OCI-LY7 (cell line): ENCODE data around the gene SLC25A10. TPM values are rescaled to one million over a fixed set of nuclear protein-coding genes. Genes with fewer than 3 reads are reported as not detected.

Experiments used
- BruUV-seq: library from RNA; stranded (reverse); fragments of 400-500 nt; replicated peaks from 2 replicates; lab custom pipeline; 2021; lab: Mats Ljungman, UMichigan
- CTCF ChIA-PET: fragments of 300-600 bp; sonication (Branson Sonifier 250); formaldehyde crosslinking; loops from one replicate; lab custom pipeline; 2022; ENCODE audit warnings: antibody characterized with exemption; ENCODE audit not compliant: unreplicated experiment; lab: Charles Lee
- POLR2A ChIA-PET: fragments of 300-600 bp; sonication (Branson Sonifier 250); formaldehyde crosslinking; loops from one replicate; lab custom pipeline; 2022; ENCODE audit warnings: antibody characterized with exemption; lab: Charles Lee
- DNase-seq: peaks from one replicate; pipeline ENCODE4 v3.0.0-alpha.2; 2015; ENCODE audit warnings: low spot score
- H2AFZ ChIP-seq: fragments of 200-600 bp; sonication (generic), shearing (Covaris generic); 2 replicates; pipeline ENCODE4 v1.6.1; 2014; ENCODE audit warnings: mild to moderate bottlenecking, antibody characterized with exemption, low read length, moderate library complexity
- H3K27ac ChIP-seq: fragments of 200-600 bp; sonication (generic); 2 replicates; pipeline ENCODE4 v1.5.1; 2014; ENCODE audit warnings: mixed run types, low read depth, mild to moderate bottlenecking, moderate library complexity, low read length, inconsistent platforms; ENCODE audit not compliant: poor library complexity, severe bottlenecking
- H3K36me3 ChIP-seq: fragments of 200-600 bp; sonication (generic); 2 replicates; pipeline ENCODE4 v1.6.1; 2014; ENCODE audit warnings: mild to moderate bottlenecking, antibody characterized with exemption, low read length, moderate library complexity, mixed read lengths; ENCODE audit not compliant: insufficient read depth
- H3K4me1 ChIP-seq: fragments of 200-600 bp; sonication (generic); 2 replicates; pipeline ENCODE4 v1.5.1; 2014; ENCODE audit warnings: mild to moderate bottlenecking, low read length; ENCODE audit not compliant: insufficient read depth, poor library complexity, severe bottlenecking
- H3K4me2 ChIP-seq: fragments of 200-600 bp; sonication (generic); 2 replicates; pipeline ENCODE4 v1.6.1; 2014; ENCODE audit warnings: mild to moderate bottlenecking, low read length
- H3K4me3 ChIP-seq: fragments of 200-600 bp; sonication (generic); 2 replicates; pipeline ENCODE4 v1.5.1; 2014; ENCODE audit warnings: mild to moderate bottlenecking, low read depth, low read length; ENCODE audit not compliant: poor library complexity, severe bottlenecking
- H3K79me2 ChIP-seq: fragments of 200-600 bp; sonication (generic); 2 replicates; pipeline ENCODE4 v1.6.1; 2016; ENCODE audit warnings: low read depth, mild to moderate bottlenecking, low read length, moderate library complexity, mixed read lengths; ENCODE audit not compliant: insufficient read depth
- H3K9me2 ChIP-seq: fragments of 200-600 bp; sonication (generic); 2 replicates; pipeline ENCODE4 v1.6.1; 2016; ENCODE audit warnings: mild to moderate bottlenecking, low read length, mixed read lengths; ENCODE audit not compliant: insufficient read depth
- H3K9me3 ChIP-seq: fragments of 200-600 bp; sonication (generic); 2 replicates; pipeline ENCODE4 v1.6.1; 2014; ENCODE audit warnings: mild to moderate bottlenecking, mixed run types, low read length, mixed read lengths
- H4K20me1 ChIP-seq: fragments of 200-600 bp; sonication (generic); 2 replicates; pipeline ENCODE4 v1.6.1; 2014; ENCODE audit warnings: mild to moderate bottlenecking, antibody characterized with exemption, low read length, moderate library complexity, mixed read lengths; ENCODE audit not compliant: insufficient read depth
- EZH2phosphoT487 ChIP-seq: fragments of 200-600 bp; sonication (generic); IDR thresholded peaks from 2 replicates; pipeline ENCODE4 v1.6.1; 2018; ENCODE audit warnings: low read depth, borderline replicate concordance, mild to moderate bottlenecking, mixed run types, antibody characterized with exemption, low read length, moderate library complexity, mixed read lengths
- intact Hi-C: fragments of 100-400 bp; cut with micrococcal nuclease; formaldehyde crosslinking; loops from one replicate; pipeline ENCODE4 v1.10.0; 2022; ENCODE audit not compliant: unreplicated experiment
- total RNA-seq, 2 experiments: library from RNA; depleted of rRNA in 1 of 2; stranded (reverse); fragments of >200 nt in 1 of 2; shearing (Covaris generic) in 1 of 2; gene quantifications; 2 replicates each; pipeline ENCODE4 v1.2.3, GENCODE V29; 2014 to 2022
- TF ChIP-seq, protein P1 (sequence below): fragments of 200-600 bp; sonication (generic); conservative IDR thresholded peaks from 2 replicates; pipeline ENCODE4 v1.5.1; 2014; ENCODE audit warnings: mild to moderate bottlenecking, antibody characterized with exemption, low read length, moderate library complexity, mixed read lengths

The SLC25A10 gene
- total RNA-seq, 2 experiments from 2014 or later, result 45.6 to 46.9 TPM

DNA sequence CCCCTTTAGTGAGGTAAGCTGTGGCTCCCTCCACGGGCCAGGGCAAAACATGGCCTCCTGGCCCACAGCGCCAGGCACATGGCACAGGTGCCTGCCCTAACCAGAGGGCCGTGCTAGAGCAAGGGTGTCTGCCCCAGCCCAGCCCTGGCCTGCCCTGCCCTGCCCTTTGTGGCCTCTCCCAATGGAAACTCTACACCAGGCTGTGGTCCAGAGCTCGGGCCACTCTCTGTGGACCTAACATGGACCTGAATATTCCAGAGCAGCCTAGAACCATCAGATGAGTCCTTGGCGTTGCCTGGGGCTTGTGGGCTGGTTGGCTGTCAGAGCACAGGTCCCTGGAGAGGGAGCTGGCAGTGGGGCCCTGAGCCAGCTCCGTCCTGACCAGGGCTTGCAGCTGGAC is 16.9 kb upstream of the SLC25A10 start:
- CTCF ChIA-PET, result no interaction called here

DNA sequence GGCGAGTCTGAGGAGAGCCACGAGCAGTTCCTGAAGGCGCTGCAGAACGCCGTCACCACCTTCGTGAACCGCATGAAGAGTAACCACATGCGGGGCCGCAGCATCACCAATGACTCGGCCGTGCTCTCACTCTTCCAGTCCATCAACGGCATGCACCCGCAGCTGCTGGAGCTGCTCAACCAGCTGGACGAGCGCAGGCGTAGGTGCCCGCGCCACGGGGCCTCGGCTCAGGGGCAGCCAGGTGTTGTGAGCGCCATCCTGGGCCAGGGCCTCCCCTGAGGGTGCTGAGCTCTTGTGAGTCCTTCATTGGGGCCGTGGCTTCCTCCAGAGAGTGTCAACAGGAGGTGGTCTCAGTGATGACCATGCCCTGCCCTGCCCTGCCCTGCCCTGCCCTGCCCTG is 16.3 kb upstream of the SLC25A10 start:
- no peak overlapping the region for H3K4me3 ChIP-seq
- no peak overlapping the region for H3K27ac ChIP-seq
- intact Hi-C loops, result no loop called here
- POLR2A ChIA-PET, result no interaction called here
- H3K4me1 ChIP-seq, result peaks cover 4% of the 10 kb centered on the region
- peaks cover 98% of the 10 kb centered on the region for H3K36me3 ChIP-seq
- CTCF ChIA-PET, result no interaction called here
- H3K9me3 ChIP-seq, result no peaks in the 10 kb centered on the region
- H3K4me2 ChIP-seq, result no peak overlapping the region
- no peak for DNase-seq
- no peaks in the 10 kb centered on the region for H4K20me1 ChIP-seq
- no peak overlapping the region for H2AFZ ChIP-seq
- no TSS peak for BruUV-seq
- H3K79me2 ChIP-seq, result peaks cover 21% of the 10 kb centered on the region; the same call in 1 of the 2 replicates
- no peaks in the 10 kb centered on the region for H3K9me2 ChIP-seq
- no peak for TF ChIP-seq EZH2phosphoT487
- TF ChIP-seq, protein P1, sequence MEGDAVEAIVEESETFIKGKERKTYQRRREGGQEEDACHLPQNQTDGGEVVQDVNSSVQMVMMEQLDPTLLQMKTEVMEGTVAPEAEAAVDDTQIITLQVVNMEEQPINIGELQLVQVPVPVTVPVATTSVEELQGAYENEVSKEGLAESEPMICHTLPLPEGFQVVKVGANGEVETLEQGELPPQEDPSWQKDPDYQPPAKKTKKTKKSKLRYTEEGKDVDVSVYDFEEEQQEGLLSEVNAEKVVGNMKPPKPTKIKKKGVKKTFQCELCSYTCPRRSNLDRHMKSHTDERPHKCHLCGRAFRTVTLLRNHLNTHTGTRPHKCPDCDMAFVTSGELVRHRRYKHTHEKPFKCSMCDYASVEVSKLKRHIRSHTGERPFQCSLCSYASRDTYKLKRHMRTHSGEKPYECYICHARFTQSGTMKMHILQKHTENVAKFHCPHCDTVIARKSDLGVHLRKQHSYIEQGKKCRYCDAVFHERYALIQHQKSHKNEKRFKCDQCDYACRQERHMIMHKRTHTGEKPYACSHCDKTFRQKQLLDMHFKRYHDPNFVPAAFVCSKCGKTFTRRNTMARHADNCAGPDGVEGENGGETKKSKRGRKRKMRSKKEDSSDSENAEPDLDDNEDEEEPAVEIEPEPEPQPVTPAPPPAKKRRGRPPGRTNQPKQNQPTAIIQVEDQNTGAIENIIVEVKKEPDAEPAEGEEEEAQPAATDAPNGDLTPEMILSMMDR, result no peak

More for the DNA sequence above, 16.9 kb upstream of the SLC25A10 start:
- H3K4me1 ChIP-seq, result no peaks in the 10 kb centered on the region
- no peak overlapping the region for H2AFZ ChIP-seq
- no peaks in the 10 kb centered on the region for H4K20me1 ChIP-seq
- BruUV-seq, result no TSS peak
- peaks cover 98% of the 10 kb centered on the region for H3K36me3 ChIP-seq
- TF ChIP-seq, protein P1, result no peak
- no peak for TF ChIP-seq EZH2phosphoT487
- no peak for DNase-seq
- intact Hi-C loops, result no loop called here
- H3K4me3 ChIP-seq, result no peak overlapping the region
- H3K9me3 ChIP-seq, result no peaks in the 10 kb centered on the region
- no peaks in the 10 kb centered on the region for H3K9me2 ChIP-seq
- peaks cover 15% of the 10 kb centered on the region; the same call in 1 of the 2 replicates for H3K79me2 ChIP-seq
- no peak overlapping the region for H3K4me2 ChIP-seq
- POLR2A ChIA-PET, result no interaction called here
- no peak overlapping the region for H3K27ac ChIP-seq

DNA sequence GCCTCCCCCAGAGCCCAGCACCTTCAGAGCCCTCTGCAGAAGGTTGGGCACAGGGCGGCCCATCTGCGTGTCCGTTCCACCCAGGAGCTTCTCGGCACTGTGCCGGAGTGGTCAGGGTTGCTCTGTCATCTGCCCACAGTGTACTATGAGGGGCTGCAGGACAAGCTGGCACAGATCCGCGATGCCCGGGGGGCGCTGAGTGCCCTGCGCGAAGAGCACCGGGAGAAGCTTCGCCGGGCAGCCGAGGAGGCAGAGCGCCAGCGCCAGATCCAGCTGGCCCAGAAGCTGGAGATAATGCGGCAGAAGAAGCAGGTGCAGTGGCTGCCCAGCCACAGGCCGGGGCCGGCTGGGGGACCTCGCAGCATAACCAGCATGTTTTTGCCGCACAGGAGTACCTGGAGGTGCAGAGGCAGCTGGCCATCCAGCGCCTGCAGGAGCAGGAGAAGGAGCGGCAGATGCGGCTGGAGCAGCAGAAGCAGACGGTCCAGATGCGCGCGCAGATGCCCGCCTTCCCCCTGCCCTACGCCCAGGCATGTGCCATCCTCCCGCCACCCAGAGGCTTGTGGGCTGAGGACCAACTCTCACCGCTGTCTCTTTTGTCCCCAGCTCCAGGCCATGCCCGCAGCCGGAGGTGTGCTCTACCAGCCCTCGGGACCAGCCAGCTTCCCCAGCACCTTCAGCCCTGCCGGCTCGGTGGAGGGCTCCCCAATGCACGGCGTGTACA is 15.7 kb upstream of the SLC25A10 start:
- BruUV-seq, result no TSS peak
- Histone ChIP-seq H3K79me2 (peaks cover 27% of the 10 kb centered on the region), H3K4me1 (peaks cover 9% of the 10 kb centered on the region), H3K9me3 (no peaks in the 10 kb centered on the region), H3K36me3 (peaks cover 98% of the 10 kb centered on the region), H4K20me1 (peaks cover 3% of the 10 kb centered on the region; the same call in 1 of the 2 replicates), H3K4me2 (no peak overlapping the region), H3K4me3 (no peak overlapping the region), H3K27ac (no peak overlapping the region), H2AFZ (no peak overlapping the region), H3K9me2 (no peaks in the 10 kb centered on the region)
- no peak for DNase-seq
- intact Hi-C loops, result no loop called here
- ChIA-PET CTCF (no interaction called here), POLR2A (no interaction called here)
- TF ChIP-seq, protein P1, result no peak
